Smooth muscle cell of the brain vasculature (primary cell): Measurements from ENCODE around the gene MAST2.
"Not testable (repeated sequence)": the region's sequence is repeated elsewhere in the genome, so short reads cannot be mapped to it uniquely, and the experiment has no call there.

ENCODE experiments used
- DNase-seq: peaks from one replicate; pipeline ENCODE4 v3.0.0-alpha.2; 2012; ENCODE audit warnings: low read depth, low spot score

Gene MAST2

GRCh38 chr1:45857755-45858492 is 54.5 kb downstream of the MAST2 start:
- not testable (repeated sequence) for DNase-seq

- DNase-seq: no peak
These were observed 55.8 kb downstream of the MAST2 start for GRCh38 chr1:45859221-45859620.

GRCh38 chr1:45862008-45862407 is 58.6 kb downstream of the MAST2 start:
- no peak for DNase-seq

GRCh38 chr1:45863218-45863617 is 59.8 kb downstream of the MAST2 start:
- no peak for DNase-seq

- no peak for DNase-seq
These were observed 61.0 kb downstream of the MAST2 start for GRCh38 chr1:45864167-45865106.

GRCh38 chr1:45867697-45868348 is 64.4 kb downstream of the MAST2 start:
- no peak for DNase-seq

GRCh38 chr1:45868861-45869260 is 65.4 kb downstream of the MAST2 start:
- no peak for DNase-seq

GRCh38 chr1:45870500-45870899 is 67.1 kb downstream of the MAST2 start:
- DNase-seq: no peak

- not testable (repeated sequence) for DNase-seq
These were observed 68.9 kb downstream of the MAST2 start for GRCh38 chr1:45872173-45872801.

GRCh38 chr1:45876000-45876617 is 72.7 kb downstream of the MAST2 start:
- no peak for DNase-seq

GRCh38 chr1:45877264-45877663 is 73.9 kb downstream of the MAST2 start:
- no peak for DNase-seq

GRCh38 chr1:45879885-45880598 is 76.6 kb downstream of the MAST2 start:
- DNase-seq: no peak

- DNase-seq: no peak
These were observed 77.5 kb downstream of the MAST2 start for GRCh38 chr1:45880930-45881329.

GRCh38 chr1:45883658-45884057 is 80.2 kb downstream of the MAST2 start:
- no peak for DNase-seq

GRCh38 chr1:45884700-45885099 is 81.3 kb downstream of the MAST2 start:
- DNase-seq: no peak

- no peak for DNase-seq
These were observed 82.8 kb downstream of the MAST2 start for GRCh38 chr1:45886229-45886628.

GRCh38 chr1:45887156-45887842 is 83.9 kb downstream of the MAST2 start:
- DNase-seq: no peak

GRCh38 chr1:45890078-45890477 is 86.7 kb downstream of the MAST2 start:
- DNase-seq: no peak

- no peak for DNase-seq
These were observed 87.7 kb downstream of the MAST2 start for GRCh38 chr1:45891087-45891486.
